NCI-H146 treated with DMSO at 0.1 percent for 48 hours (cell line): Measurements from ENCODE around the gene CTBP1.

ENCODE experiments used
- DNase-seq: peaks from one replicate; lab custom pipeline; 2025; ENCODE audit not compliant: unreplicated experiment; lab: John Stamatoyannopoulos, UW

CTBP1 gene

DNA sequence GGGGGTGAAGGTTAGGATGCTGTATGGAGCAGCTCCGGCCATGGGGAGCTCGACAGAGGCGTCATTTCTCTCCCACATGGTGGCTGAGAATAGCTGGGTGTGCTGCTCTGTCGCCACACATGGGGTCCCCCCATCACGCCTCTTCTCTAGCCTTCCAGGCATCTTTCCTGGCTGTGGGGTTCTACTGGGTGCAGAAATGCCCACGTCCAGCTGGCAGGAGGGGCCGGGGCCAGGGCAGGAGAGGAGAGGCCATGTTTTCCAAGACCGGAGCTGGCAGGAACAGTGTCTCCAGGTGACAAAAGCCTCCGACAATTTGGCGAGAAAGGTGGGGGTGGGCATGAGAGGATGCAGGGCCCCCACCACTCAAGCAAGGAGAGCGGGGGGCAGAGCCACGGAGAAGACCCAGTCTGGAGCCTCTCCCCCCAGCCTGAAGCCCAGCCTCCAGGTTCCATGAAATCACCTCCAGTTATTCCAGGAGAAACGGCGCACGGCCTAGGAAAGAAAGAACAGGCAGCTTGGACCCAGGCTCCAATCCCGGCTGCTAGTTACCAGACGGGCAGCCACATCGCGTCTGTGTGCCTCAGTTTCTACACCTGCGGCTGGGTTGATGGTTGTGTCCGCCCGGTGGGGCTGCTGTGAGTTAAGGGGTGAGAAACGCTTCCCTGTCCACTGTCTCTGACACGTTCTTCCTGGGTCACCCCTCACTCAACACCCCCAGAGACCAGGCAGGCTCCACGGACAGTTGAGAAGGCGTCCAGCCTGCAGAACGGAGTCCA lies 49.2 kb downstream of the CTBP1 start:
- no peak for DNase-seq

DNA sequence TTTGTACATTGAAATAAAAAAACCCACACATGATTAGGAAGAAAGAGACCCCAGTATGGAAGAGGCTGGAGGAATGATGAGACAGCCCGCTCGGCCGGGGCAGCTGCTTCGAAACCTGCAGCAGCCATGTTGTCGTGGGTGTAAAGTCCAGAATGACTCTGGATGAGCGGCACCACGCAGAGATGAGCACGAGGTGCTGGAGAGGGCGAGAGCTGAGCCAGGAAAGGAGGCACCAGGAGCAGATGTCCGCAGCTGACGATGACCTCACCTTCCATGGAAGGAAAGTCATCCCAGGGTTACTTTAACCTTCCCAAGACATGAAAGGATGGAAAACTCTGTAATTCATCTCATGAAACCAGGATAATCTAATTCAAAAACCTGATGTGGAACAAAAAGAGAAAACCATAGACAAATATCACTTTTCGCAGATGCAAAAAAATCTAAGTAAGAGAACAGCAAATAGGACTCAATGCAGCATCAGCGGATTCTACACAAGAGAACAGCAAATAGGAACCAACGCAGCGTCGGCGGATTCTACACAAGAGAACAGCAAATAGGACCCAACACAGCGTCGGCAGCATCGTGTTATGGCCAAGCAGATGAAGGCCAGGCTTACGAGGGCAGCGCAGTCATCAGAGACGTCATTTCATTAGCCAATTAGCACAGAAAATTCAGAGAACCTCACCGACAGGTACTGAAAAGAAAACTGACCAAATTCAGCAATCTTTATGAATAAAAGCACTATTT lies 50.7 kb downstream of the CTBP1 start:
- no peak for DNase-seq

DNA sequence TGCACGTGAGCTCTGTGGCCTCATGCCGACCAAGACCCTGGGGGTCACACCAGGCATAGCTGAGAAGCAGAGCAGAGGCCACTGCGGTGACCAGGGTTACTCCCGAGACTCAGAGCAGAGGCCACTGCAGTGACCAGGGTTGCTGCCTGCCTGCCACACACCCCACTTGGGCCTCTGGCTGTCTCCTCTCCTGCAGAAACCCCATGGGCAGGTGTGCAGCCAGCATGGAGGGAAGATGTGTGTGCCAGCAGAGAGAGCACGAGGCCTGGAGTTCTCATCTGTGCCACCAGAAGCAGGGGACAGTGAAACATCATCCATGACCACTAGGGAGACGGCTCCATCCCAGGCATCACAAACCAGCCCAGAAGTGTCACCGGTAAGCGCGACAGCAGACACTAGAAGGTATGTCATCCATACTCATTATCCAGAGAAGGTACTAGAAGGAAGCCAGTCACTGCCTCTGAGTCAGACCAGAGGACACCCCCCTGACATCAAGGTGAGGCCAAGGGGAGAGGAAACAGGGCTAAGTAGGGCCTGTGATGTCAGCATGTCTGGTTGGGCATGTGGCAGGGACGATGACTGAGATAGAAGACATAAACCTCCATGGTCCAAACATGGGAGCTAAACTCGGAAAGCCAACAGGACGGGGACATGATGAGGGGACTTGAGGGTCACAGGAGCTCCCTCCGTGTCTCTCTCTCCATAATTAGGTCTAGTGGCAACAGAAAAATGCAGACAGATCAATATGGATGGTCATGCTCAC lies 52.3 kb downstream of the CTBP1 start:
- no peak for DNase-seq

DNA sequence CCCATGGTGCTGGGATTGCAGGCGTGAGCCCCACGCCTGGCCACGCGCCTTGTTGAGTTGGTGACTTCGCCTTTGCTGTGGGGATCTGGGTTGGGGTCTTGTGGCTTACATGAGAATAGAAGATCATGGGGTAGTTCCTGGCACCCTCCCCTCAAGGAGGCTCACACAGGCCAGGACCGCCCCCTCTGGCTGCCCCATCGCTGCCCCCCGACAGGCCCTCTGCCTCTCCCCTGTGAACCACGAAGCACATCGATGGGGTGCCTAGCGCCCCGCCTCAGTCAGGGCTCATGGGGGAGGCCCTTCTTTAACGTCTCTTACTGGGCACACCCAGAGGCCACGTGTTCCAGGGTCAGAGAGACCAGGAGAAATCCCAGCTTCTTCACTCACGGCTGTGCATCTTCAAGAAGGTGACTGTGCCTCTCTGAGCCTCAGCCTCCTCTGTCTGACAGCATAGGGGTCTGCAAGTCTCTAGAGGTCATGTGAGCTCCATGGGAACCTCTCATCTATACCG lies 53.0 kb downstream of the CTBP1 start:
- no peak for DNase-seq

DNA sequence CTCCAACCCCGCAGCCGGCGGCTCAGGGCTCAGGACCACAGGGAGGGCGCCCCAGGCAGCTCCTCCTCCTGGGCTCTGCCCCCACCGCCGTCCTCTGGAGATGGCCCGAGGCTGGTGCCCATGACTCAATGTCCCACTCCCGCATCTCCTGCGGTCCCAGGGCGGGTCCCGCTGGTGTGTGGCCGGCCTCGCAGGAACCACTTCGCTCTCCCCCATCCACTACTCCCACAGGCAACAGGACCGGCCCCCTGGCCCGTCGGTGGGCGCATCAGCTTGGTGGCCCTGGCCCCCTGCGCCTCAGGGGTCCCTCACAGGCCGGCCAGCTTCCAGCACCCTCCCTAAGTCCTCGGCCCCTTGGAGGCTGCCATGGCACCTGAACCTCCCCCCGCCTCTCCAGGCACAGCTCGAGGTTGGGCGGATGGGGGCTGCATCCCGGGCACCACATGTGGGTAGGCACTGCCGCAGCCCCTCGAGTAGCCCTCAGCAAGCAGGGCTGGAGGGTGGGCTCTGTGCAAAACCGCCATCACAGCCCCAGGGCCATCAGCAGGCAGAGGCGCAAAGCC lies 53.7 kb downstream of the CTBP1 start:
- DNase-seq = no peak

DNA sequence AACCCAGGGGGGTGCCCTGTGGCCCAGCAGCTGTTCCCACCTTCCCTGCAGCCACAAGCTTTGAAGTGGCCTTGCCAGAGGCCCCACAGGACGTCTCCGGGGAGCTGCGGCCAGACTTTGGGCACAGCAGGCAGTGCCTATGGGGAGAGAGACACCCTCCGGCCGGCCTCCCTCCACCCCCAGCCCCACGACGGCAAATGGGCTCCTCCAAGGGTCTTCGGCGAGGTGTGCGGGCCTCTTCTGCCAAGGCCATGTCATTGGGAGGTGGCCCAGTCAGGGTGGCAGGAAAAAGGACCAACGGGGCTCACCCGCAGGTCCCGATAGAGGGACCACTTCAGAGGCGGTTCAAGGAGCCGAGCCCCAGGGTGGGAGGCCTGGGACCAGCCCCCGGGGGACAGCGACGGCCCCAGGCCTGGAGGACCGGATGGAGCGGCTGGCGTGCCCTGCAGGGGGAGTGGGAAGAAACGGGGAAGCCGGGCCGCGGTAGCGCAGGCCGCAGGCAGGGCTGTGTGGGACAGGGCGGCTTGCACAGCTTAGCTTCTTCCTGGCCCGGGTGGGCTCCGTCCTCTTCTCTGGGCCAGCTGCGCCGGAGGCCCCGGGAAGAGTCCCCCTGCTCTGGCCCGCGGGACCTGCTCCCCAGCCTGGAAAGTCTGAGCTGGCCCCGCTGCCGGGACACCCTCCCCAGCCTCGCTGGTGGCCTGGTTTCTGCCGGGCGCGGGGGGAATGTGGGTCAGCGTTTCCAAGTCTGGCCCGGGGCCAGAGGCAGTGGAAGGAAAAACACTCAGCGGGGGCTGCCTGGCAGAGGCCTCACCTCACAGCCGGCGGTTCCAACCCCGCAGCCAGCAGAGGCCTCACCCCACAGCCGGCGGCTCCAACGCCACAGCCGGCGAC lies 54.7 kb downstream of the CTBP1 start:
- no peak for DNase-seq

DNA sequence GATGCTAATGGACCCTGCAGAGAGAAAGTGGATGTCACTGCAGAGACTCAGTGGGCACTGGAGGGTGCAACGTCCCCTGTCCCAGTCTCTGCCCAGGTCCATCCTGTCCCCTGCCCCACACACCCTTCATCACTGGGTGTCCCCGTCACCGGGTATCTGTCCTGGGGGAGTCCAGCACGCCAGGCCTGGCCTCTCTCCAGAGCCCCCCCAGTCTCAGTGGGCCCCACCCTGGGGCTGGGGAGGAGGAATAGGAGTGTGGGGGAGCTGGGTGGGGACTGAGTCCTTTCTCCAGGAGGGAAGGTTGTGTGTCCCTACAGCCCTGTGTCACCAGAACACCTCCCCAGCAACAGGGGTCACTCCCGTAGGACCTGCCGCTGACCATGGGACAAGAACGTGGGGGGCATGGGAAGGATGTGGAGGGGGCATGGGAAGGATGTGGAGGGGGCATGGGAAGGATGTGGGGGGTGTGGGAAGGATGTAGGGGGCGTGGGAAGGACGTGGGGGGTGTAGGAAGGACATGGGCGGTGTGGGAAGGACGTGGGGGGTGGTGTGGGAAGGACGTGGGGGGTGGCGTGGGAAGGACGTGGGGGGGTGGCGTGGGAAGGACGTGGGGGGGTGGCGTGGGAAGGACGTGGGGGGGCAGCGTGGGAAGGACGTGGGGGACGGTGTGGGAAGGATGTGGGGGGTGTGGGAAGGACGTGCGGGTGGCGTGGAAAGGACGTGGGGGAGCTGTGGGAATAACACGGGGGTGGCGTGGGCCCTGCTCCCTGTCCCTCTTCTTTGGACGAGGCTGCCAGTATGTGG lies 55.5 kb downstream of the CTBP1 start:
- DNase-seq = no peak

DNA sequence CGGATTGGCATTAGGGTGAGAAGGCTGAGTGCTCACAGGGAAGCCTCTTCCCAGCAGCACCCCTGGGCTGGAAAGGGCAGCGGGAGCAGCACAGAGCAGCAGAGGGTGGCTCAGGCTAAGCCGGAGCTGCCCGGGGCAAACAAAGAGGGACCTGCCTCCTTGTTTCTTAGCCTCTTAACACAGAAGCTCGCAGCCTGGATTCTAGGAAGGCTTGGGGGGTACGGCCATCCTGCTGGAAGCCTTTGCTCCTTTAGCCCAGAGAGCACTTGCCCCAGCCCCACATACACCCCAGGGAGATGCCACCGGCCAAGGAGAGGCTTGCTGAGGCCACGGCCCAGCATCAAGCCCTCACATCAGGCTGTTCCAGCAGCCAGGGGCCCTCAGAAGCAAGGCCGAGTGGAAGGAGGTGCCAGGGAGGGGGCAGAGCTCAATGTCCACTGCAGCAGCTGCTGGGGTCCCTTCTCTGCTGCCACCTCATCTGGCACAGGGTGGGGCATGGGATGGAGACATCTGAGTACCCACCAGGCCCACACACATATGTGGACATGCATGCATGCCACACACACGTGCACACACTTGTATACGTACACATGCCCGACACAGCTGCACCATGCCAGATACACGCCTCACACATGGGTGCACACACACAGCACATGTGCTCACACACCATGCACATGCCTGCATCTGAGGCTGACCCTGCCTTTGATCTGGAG lies 56.3 kb downstream of the CTBP1 start:
- DNase-seq = no peak

DNA sequence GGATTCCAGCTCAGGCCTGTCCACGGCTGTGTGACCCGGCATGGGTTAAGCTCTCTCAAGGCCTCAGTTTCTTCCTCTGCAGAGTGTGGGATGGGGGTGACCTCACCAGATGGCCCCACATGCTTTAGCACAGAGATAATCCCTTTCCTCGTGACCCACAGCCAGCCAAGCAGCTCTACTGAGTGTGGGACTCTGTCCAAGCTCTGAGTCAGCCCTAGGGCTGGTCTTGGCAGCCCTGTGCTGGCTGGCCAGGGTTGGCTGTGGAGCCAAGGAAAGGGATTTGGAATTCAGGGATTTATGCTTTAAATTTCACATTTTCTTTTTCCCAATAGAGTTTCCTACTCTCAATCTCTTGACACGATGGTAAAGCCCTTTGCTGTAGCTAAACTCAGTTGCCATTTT lies 56.8 kb downstream of the CTBP1 start:
- DNase-seq = no peak

DNA sequence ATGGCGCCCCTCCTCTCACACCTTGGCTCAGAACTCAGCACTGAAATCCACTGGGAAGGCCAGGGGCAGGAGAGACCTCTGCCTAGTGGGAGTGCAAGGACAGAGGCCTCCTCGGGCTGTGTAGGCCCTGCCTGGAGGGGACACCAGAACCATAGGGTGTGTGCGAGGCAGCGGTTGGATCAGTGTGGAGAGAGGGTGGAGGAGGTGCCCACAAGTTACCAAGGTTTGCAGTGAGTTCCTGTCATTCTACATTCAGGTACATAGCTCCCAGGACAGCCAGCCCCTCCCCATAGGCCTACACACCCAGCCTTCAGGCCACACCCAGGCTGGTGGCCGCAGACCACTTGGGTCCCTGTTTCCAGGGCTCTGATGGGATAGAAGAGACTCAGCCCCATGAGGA lies 57.3 kb downstream of the CTBP1 start:
- DNase-seq = no peak

DNA sequence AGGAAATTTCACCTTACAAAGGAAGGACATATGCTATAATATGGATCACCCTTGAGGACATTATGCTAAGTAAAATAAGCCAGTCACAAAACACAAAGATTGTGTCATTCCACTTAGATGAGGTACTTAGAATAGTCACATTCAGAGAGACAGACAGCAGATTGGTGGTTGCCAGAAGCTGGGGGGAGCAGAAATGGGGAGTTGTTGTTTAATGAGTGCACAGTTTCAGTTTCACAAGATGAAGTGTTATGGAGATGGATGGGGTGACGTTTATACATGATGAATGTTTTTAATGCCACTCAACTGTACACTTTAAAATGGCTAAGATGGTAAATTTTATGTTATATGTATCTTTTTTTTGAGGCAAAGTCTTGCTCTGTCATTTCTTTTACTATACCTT lies 61.7 kb downstream of the CTBP1 start:
- no peak for DNase-seq

DNA sequence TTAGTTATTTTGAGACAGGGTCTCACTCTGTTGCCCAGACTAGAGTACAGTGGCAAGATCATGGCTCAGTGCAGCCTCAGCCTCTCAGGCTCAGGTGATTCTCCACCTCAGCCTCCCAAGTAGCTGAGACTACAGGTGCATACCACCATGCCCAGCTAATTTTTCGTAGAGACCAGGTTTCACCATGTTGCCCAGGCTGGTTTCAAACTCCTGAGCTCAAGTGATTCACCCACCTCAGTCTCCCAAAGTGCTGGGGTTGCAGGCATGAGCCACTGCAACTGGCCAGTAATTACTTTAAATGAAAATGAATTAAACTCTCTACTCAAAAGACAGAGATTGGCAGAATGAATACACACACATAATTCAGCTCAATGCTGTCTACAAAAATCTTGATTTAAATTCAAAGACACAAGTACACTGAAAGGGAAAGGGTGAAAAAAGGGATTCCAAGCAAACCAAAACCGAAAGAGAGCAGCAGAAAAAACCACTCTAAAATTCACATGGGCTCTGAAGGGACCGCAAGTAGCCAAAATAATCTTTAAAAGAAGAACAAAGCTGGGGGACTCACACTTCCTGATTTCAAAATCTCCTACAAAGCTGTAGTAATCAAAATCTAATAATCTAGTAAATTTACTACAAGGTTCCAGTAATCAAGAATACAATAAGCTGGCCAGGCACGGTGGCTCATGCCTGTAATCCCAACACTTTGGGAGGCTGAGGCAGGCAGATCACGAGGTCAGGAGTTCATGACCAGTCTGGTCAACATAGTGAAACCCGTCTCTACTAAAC lies 64.8 kb downstream of the CTBP1 start:
- DNase-seq = no peak

DNA sequence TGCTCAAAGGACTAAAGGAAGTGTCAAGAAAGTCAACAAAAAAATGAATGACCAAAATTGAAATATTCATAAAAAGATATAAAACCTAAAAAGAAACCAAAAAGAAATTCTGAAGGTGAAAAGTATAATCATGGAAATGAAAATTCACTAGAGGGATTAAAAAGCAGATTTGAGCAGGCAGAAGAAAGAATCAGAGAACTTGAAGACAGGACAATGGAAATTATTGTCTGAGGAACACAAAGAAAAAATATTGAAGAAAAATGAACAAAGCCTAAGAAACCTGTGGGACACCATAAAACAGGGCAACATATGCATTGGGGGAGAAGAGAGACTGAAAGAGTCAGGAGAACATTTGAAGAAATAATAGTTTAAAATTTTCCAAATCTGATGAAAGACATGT lies 66.6 kb downstream of the CTBP1 start:
- no peak for DNase-seq

DNA sequence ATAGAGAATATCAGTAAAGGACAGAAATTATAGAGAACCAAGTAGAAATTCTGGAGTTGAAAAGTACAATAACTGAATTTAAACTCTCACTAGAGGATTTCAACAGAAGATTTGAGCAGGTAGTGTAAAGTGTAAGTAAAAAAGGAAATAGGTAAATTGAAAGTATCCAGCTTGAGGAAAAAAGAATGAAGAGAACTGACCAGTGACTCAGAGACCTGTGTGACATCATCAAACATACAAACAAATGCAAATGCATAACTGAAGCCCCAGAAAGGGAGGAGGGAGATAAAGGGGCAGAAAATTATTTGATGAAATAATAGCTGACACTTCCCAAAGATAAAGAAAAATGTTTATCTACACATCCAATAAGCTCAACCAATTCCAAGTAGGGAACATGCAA lies 68.3 kb downstream of the CTBP1 start:
- no peak for DNase-seq

DNA sequence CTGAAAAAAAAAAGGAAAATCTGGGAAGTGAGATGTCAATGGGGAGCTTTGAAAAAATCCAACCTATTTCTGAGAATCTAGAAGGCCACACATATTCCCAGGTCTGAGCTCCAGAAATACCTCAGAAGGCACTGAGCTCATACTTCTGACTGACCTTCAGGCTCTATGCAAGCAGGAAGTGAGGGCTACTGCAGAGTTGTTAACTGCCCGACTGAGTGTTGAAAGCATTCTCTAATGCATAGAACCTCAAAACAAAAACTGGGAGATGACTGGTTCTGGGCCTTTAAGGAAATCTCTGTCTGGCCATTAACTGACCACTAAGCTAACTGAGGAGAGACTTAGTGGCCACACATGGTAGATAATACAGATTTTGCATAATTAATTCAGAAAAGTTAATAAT lies 69.0 kb downstream of the CTBP1 start:
- DNase-seq = no peak

DNA sequence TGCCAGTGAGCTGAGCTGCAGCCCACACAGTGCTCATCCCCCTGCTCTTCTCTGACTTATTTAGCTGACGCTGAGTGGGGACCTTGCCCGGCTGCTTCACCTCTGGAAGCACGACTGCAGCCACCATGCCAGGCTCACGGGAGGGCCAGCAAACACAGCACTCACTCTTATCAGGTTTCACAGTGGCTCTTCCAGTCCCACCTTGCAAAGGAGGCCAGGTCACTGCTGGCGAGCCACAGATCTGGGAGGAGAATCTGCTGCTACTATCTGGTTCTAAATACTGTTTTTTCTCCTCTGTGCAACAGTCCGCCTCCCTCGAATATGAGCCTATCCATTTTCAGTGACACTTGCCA lies 69.9 kb downstream of the CTBP1 start:
- DNase-seq = no peak

DNA sequence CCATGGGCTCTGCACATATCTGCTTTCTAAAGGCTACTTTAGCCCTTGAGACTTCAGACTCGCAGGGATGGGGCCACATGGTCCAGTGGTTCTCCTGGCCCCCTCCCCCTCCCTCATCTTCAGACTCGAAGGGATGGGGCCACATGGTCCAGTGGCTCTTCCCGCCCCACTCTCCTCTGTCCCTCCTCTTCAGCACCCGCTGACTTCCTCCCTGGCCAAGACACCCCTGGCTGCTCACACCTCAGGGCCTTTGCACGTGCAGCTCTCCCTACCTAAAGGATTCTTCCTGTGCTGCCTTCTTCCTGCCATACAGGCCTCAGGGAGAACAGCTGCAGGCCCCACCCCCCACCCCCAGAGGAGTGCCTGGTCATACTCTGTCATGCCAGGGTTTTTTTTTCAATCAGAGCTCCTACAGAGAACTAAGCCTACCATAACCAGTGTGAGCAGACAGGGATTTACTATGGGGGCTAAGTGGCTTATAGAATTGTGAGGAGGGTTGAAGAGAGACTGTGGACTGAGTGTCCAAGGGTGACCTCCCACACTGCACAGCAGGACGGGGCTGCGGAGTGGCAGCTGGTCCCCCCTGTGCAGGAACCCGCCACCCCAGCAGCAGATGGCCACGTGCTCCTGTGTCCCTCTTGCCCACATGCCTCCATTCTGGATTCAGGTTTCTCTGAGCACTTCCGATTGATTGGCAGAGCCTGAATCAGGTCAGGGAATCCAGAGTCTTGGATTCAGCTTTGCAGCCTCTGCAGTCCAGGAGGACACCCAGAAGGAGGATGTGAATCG lies 70.4 kb downstream of the CTBP1 start:
- no peak for DNase-seq
